ENCODE measurements around the gene BCL2.

BCL2 gene

DNA sequence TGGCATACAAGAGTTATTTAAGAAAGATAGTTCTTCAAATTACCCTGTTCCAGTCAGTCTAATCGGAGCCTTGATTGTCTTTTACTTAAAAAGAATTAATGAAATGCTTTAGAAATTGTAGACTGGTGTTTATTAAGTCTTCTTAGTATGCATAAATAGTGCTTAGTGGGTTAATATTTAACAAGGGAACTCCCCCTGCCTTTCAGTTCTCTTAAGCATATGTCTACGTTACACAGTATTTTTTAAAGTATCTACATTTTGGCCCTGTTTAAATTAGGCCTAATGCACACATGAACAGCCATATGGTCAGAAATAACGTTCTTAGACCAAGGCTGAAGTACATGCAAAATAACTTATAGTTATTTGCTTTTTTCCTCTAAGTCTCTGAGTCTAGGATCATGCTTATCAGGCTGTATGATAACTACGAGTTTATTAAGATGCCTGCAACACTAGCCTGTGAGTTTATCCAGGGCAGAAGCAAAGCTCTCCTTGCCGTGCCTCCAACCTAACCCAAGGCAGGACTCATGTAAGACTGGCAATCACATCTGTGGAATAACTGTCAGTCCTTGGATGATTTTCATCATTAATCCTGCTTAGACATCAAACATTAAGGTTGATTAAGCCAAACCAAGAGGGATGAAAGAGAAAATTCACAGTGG, 6.7 kb downstream of the BCL2 start:
- Histone ChIP-seq H3K9ac (ENCODE audit: low read depth, low read length) (0 out of 2 replicates have a peak overlapping the region, but pooled peaks have one; percentile 7), H3K4me2 (ENCODE audit: insufficient read depth, low read length) (peak overlapping the region; percentile 84), H3K9me3 (ENCODE audit: insufficient read depth, low read length, severe bottlenecking) (no peaks in the 10 kb centered on the region), H3K27me3 (ENCODE audit: insufficient read depth, low read length, poor library complexity) (no peaks in the 10 kb centered on the region), H3K4me3 (ENCODE audit: low read depth in 1 of 2, low read length in 2 of 2) (peak overlapping the region in 1 of 2 experiments; percentile 75; a peak in 2 of 4 replicates), H3K79me2 (ENCODE audit: insufficient read depth, low read length) (peaks cover 99% of the 10 kb centered on the region), H3K27ac (ENCODE audit: low read length) (peak overlapping the region; percentile 12; the same call in 1 of the 2 replicates), H3K4me1 (ENCODE audit: insufficient read depth, low read length) (peaks cover 90% of the 10 kb centered on the region), H3K36me3 (ENCODE audit: insufficient read depth, low read length) (peaks cover 74% of the 10 kb centered on the region), H2AFZ (ENCODE audit: low read depth, low read length) (no peak overlapping the region), H4K20me1 (ENCODE audit: insufficient read depth, low read length) (peaks cover 94% of the 10 kb centered on the region)
- TF ChIP-seq CTCF (IDR thresholded peaks at IDR 0.05; ENCODE audit: borderline replicate concordance, extremely low read depth, low read length, poor library complexity, severe bottlenecking) (no peak), EZH2 (IDR thresholded peaks at IDR 0.05; ENCODE audit: borderline replicate concordance, low read depth, low read length, severe bottlenecking) (no peak)
- ATAC-seq (ENCODE audit: insufficient read depth, low read depth) (no peak), DNase-seq (no peak)

DNA sequence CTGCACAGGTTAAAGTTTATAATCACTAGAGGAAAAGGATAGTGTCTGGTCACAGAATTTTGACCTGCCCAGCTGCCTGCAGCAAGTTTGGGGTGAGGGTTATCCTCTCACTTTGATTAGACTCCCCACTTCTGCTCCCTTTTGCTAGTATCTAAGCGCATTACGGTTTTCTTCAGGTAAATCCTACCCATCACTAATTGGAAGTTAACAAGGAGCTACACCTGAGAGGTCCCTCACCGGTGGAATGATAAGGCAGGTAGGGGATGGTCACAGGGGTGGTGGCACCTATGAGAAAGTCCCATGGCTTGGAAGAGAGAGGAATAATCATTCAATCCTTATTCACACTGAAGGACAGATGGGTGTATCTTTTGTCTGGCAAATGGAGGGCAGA, 7.6 kb downstream of the BCL2 start:
- Histone ChIP-seq H3K4me2 (ENCODE audit: insufficient read depth, low read length) (peak overlapping the region; percentile 84), H3K9me3 (ENCODE audit: insufficient read depth, low read length, severe bottlenecking) (no peaks in the 10 kb centered on the region), H3K27ac (ENCODE audit: low read length) (no peak overlapping the region), H3K4me3 (ENCODE audit: low read depth in 1 of 2, low read length in 2 of 2) (peak overlapping the region in 1 of 2 experiments; percentile 6; a peak in 1 of 4 replicates), H4K20me1 (ENCODE audit: insufficient read depth, low read length) (peaks cover 94% of the 10 kb centered on the region), H2AFZ (ENCODE audit: low read depth, low read length) (no peak overlapping the region), H3K27me3 (ENCODE audit: insufficient read depth, low read length, poor library complexity) (no peaks in the 10 kb centered on the region), H3K36me3 (ENCODE audit: insufficient read depth, low read length) (peaks cover 72% of the 10 kb centered on the region), H3K9ac (ENCODE audit: low read depth, low read length) (no peak overlapping the region), H3K4me1 (ENCODE audit: insufficient read depth, low read length) (peaks cover 89% of the 10 kb centered on the region), H3K79me2 (ENCODE audit: insufficient read depth, low read length) (peaks cover 99% of the 10 kb centered on the region)
- no peak for TF ChIP-seq CTCF (IDR thresholded peaks at IDR 0.05; ENCODE audit: borderline replicate concordance, extremely low read depth, low read length, poor library complexity, severe bottlenecking)
- no peak for TF ChIP-seq EZH2 (IDR thresholded peaks at IDR 0.05; ENCODE audit: borderline replicate concordance, low read depth, low read length, severe bottlenecking)
- ATAC-seq (ENCODE audit: insufficient read depth, low read depth) (no peak), DNase-seq (no peak)

DNA sequence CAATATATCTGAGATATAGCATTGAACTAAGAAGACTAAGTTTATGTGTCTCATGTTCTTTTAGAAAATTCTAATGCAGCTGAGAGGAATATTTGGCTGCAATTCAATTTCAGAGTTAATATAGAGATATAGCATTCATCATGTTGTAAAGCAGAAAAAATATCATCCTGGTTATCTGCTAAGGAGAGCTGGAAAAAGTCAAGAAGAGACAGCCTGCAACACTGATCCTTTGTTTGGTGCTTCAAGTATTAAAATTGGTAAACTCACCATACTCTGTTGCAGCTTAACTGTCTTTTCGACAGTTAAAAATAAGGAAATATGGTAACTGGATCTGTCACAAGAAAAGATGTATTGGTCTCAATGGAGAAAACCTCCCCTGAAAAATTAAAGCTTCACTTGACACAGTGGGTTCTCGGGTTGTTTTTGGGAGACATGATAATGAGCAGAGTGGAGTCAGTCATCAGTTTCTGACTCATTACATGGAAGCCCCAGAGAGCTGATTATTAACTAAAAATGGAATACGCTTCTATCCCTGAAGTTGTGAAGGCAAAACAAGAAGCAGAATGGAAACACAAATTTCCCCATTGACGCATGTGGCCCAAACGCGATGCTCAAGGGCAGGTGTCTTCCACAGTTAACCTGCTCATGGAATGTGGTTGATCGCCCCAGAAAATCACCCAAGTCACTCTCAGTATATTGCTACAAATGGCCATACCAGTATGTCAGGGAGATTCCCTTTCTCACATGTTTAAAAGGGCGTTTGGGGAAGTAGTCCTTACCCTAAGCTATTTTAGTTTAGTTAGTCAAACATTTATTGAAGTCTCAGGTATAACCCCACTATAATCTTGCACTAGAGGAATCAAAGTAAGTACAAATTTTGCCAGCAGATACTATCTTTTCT, 8.2 kb downstream of the BCL2 start:
- Histone ChIP-seq H3K4me3 (ENCODE audit: low read depth in 1 of 2, low read length in 2 of 2) (peak overlapping the region in 1 of 2 experiments; percentile 23; a peak in 1 of 4 replicates), H4K20me1 (ENCODE audit: insufficient read depth, low read length) (peaks cover 96% of the 10 kb centered on the region), H3K9ac (ENCODE audit: low read depth, low read length) (no peak overlapping the region), H3K4me2 (ENCODE audit: insufficient read depth, low read length) (peak overlapping the region; percentile 84), H3K79me2 (ENCODE audit: insufficient read depth, low read length) (peaks cover 99% of the 10 kb centered on the region), H3K27ac (ENCODE audit: low read length) (no peak overlapping the region), H3K4me1 (ENCODE audit: insufficient read depth, low read length) (peaks cover 86% of the 10 kb centered on the region), H2AFZ (ENCODE audit: low read depth, low read length) (no peak overlapping the region), H3K27me3 (ENCODE audit: insufficient read depth, low read length, poor library complexity) (no peaks in the 10 kb centered on the region), H3K36me3 (ENCODE audit: insufficient read depth, low read length) (peaks cover 74% of the 10 kb centered on the region), H3K9me3 (ENCODE audit: insufficient read depth, low read length, severe bottlenecking) (no peaks in the 10 kb centered on the region)
- no peak for ATAC-seq (ENCODE audit: insufficient read depth, low read depth)
- DNase-seq = no peak
- TF ChIP-seq EZH2 (IDR thresholded peaks at IDR 0.05; ENCODE audit: borderline replicate concordance, low read depth, low read length, severe bottlenecking) (no peak), CTCF (IDR thresholded peaks at IDR 0.05; ENCODE audit: borderline replicate concordance, extremely low read depth, low read length, poor library complexity, severe bottlenecking) (no peak)
